ENCODE data around the gene DAB1. TPM values are rescaled to one million over a fixed set of nuclear protein-coding genes. Genes with fewer than 3 reads are reported as not detected.

The DAB1 gene
- polyA plus RNA-seq, 1 donor from 2014 or later = 11.4 TPM

DNA sequence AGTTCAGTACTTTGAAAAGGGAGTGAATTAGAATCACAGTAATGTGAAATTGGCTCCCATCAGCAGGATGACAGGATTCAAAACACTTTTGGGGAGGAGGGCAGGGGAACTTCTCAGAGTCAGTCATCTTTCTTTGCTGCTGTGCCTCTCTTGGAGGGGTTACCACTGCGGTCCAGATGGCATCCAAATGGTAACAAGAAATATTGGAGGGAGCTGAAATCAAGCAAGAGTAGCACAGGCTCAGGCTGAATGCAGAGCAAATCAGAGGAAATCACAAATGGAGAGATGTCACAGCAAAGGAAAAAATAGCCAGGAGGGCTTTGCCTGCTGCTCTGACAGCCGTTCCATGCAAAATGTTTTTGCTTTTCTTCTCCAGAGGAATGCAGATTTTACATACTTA is 383.0 kb downstream of the DAB1 start:
- Histone ChIP-seq H3F3A (ENCODE audit: insufficient read depth, low read length, poor library complexity, severe bottlenecking) (no peaks in the 10 kb centered on the region), H3K9ac (ENCODE audit: low read length) (no peak overlapping the region), H3K36me3 (ENCODE audit: insufficient read depth, low read length) (no peaks in the 10 kb centered on the region), H3K4me2 (ENCODE audit: low read length) (no peak overlapping the region), H2AFZ (ENCODE audit: low read depth, low read length) (no peak overlapping the region), H3K9me3 (ENCODE audit: low read length) (no peaks in the 10 kb centered on the region), H3K27me3 (ENCODE audit: insufficient read depth, low read depth, low read length) (no peaks in the 10 kb centered on the region), H3K4me3 (ENCODE audit: low read length) (no peak overlapping the region), H4K20me1 (ENCODE audit: insufficient read depth) (no peaks in the 10 kb centered on the region), H3K79me2 (replicated peaks; ENCODE audit: insufficient read depth, low read length) (no peaks in the 10 kb centered on the region), H3K9me2 (ENCODE audit: insufficient read depth, low read length) (no peaks in the 10 kb centered on the region), H3K27ac (ENCODE audit: low read length) (no peak overlapping the region)
- TF ChIP-seq, protein P1, sequence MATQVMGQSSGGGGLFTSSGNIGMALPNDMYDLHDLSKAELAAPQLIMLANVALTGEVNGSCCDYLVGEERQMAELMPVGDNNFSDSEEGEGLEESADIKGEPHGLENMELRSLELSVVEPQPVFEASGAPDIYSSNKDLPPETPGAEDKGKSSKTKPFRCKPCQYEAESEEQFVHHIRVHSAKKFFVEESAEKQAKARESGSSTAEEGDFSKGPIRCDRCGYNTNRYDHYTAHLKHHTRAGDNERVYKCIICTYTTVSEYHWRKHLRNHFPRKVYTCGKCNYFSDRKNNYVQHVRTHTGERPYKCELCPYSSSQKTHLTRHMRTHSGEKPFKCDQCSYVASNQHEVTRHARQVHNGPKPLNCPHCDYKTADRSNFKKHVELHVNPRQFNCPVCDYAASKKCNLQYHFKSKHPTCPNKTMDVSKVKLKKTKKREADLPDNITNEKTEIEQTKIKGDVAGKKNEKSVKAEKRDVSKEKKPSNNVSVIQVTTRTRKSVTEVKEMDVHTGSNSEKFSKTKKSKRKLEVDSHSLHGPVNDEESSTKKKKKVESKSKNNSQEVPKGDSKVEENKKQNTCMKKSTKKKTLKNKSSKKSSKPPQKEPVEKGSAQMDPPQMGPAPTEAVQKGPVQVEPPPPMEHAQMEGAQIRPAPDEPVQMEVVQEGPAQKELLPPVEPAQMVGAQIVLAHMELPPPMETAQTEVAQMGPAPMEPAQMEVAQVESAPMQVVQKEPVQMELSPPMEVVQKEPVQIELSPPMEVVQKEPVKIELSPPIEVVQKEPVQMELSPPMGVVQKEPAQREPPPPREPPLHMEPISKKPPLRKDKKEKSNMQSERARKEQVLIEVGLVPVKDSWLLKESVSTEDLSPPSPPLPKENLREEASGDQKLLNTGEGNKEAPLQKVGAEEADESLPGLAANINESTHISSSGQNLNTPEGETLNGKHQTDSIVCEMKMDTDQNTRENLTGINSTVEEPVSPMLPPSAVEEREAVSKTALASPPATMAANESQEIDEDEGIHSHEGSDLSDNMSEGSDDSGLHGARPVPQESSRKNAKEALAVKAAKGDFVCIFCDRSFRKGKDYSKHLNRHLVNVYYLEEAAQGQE (IDR thresholded peaks at IDR 0.05; ENCODE audit: borderline replicate concordance) = no peak
- TF ChIP-seq, protein P2, sequence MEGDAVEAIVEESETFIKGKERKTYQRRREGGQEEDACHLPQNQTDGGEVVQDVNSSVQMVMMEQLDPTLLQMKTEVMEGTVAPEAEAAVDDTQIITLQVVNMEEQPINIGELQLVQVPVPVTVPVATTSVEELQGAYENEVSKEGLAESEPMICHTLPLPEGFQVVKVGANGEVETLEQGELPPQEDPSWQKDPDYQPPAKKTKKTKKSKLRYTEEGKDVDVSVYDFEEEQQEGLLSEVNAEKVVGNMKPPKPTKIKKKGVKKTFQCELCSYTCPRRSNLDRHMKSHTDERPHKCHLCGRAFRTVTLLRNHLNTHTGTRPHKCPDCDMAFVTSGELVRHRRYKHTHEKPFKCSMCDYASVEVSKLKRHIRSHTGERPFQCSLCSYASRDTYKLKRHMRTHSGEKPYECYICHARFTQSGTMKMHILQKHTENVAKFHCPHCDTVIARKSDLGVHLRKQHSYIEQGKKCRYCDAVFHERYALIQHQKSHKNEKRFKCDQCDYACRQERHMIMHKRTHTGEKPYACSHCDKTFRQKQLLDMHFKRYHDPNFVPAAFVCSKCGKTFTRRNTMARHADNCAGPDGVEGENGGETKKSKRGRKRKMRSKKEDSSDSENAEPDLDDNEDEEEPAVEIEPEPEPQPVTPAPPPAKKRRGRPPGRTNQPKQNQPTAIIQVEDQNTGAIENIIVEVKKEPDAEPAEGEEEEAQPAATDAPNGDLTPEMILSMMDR (IDR thresholded peaks at IDR 0.05; ENCODE audit: poor library complexity, severe bottlenecking) = no peak
- TF ChIP-seq EP300 (conservative IDR thresholded peaks at IDR 0.05; ENCODE audit: poor library complexity, severe bottlenecking) (no peak), POLR2AphosphoS5 (IDR thresholded peaks at IDR 0.05) (no peak), SMC3 (conservative IDR thresholded peaks at IDR 0.05; ENCODE audit: poor library complexity) (no peak), TAF1 (IDR thresholded peaks at IDR 0.05; ENCODE audit: low read depth) (no peak), MXI1 (conservative IDR thresholded peaks at IDR 0.05; ENCODE audit: poor library complexity, severe bottlenecking) (no peak), RAD21 (conservative IDR thresholded peaks at IDR 0.05) (no peak), EZH2 (IDR thresholded peaks at IDR 0.05; ENCODE audit: borderline replicate concordance, insufficient read depth, low read length, poor library complexity, severe bottlenecking) (no peak)

DNA sequence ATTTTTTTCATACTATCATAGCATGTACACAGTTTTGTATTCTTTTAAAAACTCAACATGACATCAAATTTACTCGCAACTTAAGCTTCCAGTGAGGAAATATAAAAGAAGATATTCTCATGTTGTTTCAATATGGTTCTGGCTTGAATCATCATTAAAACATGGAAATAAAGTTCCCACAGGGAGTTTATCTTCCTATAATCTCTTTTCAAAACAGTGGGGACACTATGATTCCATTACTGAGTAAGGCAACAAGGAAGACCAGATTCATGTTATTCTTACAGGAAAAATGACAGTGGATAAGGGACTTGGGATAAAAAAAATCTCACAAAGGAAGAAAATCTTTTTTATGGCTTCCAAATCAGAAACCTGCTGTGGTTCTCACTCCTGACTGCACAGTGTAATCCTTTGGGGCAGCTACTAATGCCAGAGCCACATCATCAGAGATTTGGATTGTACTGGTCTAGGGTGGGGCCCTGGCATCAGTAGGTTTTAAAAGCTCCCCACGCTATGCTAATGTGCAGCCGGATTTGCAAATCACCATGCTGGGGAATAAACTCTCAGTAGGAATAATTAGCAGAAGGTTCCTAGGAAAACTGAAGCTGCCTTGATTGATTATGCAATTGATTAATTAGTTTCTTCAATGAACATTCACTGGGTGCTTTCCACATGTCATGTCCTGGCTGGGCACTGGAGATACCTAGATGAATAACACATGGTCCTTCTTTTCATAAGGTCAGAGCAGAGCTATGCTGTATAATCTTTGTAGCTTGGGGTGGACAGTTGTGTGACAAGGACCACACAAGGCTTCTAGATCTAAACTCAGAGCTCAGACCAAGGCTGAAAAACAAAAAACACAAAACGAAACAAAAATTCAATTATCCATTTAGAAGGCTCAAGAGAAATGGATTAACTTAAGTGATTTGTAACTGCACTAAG is 386.9 kb downstream of the DAB1 start:
- no peaks in the 10 kb centered on the region for H4K20me1 ChIP-seq (ENCODE audit: insufficient read depth)
- no peaks in the 10 kb centered on the region for H3K9me3 ChIP-seq (ENCODE audit: low read length)
- H3K27ac ChIP-seq (ENCODE audit: low read length) = no peak overlapping the region
- H2AFZ ChIP-seq (ENCODE audit: low read depth, low read length) = no peak overlapping the region
- H3K79me2 ChIP-seq (replicated peaks; ENCODE audit: insufficient read depth, low read length) = no peaks in the 10 kb centered on the region
- H3K4me2 ChIP-seq (ENCODE audit: low read length) = no peak overlapping the region
- H3K4me3 ChIP-seq (ENCODE audit: low read length) = no peak overlapping the region
- H3K27me3 ChIP-seq (ENCODE audit: insufficient read depth, low read depth, low read length) = no peaks in the 10 kb centered on the region
- no peak for TF ChIP-seq EZH2 (IDR thresholded peaks at IDR 0.05; ENCODE audit: borderline replicate concordance, insufficient read depth, low read length, poor library complexity, severe bottlenecking)
- no peak for TF ChIP-seq RAD21 (conservative IDR thresholded peaks at IDR 0.05)
- no peak for TF ChIP-seq POLR2AphosphoS5 (IDR thresholded peaks at IDR 0.05)
- no peak for TF ChIP-seq TAF1 (IDR thresholded peaks at IDR 0.05; ENCODE audit: low read depth)
- TF ChIP-seq, protein P2 (IDR thresholded peaks at IDR 0.05; ENCODE audit: poor library complexity, severe bottlenecking) = no peak
- no peak for TF ChIP-seq MXI1 (conservative IDR thresholded peaks at IDR 0.05; ENCODE audit: poor library complexity, severe bottlenecking)
- no peak for TF ChIP-seq SMC3 (conservative IDR thresholded peaks at IDR 0.05; ENCODE audit: poor library complexity)
- TF ChIP-seq EP300 (conservative IDR thresholded peaks at IDR 0.05; ENCODE audit: poor library complexity, severe bottlenecking) = no peak
- TF ChIP-seq, protein P1 (IDR thresholded peaks at IDR 0.05; ENCODE audit: borderline replicate concordance) = no peak
- no peaks in the 10 kb centered on the region for H3K36me3 ChIP-seq (ENCODE audit: insufficient read depth, low read length)
- H3K9ac ChIP-seq (ENCODE audit: low read length) = no peak overlapping the region
- no peaks in the 10 kb centered on the region for H3K9me2 ChIP-seq (ENCODE audit: insufficient read depth, low read length)
- no peaks in the 10 kb centered on the region for H3F3A ChIP-seq (ENCODE audit: insufficient read depth, low read length, poor library complexity, severe bottlenecking)

All from neural cell (in vitro differentiated cells).